ENCODE measurements around the gene PTPRA.
"Not testable (repeated sequence)": the region's sequence is repeated elsewhere in the genome, so short reads cannot be mapped to it uniquely, and the experiment has no call there.

DNA sequence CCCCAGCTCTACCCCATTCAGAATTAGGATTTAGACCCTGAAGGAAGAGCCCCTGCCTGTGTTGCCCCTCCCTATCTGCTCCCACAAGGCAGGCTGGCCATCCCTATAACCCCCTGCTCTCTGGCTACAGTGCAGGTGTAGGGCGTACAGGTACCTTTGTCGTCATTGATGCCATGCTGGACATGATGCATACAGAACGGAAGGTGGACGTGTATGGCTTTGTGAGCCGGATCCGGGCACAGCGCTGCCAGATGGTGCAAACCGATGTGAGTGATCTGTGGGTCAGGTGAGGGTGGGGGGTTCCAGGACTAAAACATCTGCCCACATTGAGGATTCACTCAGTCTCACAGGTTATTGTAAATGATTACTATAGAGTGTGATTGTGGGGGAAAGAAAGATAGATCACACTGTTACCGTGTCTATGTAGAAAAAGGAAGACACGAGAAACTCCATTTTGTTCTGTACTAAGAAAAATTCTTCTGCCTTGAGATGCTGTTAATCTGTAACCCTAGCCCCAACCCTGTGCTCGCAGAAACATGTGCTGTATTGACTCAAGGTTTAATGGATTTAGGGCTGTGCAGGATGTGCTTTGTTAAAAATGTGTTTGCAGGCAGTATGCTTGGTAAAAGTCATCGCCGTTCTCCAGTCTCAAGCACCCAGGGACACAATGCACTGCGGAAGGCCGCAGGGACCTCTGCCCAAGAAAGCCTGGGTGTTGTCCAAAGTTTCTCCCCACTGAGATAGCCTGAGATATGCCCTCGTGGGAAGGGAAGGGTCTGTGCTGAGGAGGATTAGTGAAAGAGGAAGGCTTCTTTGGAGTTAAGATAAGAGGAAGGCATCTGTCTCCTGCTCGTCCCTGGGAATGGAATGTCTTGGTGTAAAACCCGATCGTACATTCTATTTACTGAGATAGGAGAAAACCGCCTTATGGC, 149.5 kb downstream of the PTPRA start:
- not testable (repeated sequence) for TF ChIP-seq POLR2A, POLR2AphosphoS5 (IDR thresholded peaks at IDR 0.05)
